ENCODE measurements around the gene SPPL2A.

GRCh38 chr15:50810128-50810527 lies 44.6 kb upstream of the SPPL2A start:
- no peak for TF ChIP-seq CTCF (IDR thresholded peaks at IDR 0.05; ENCODE audit: low read length)
- no peak for TF ChIP-seq EZH2 (IDR thresholded peaks at IDR 0.05; ENCODE audit: borderline replicate concordance, low read length)

Measured in OCI-LY1 (cell line).